GM19099 (cell line): ENCODE measurements around the gene CYSRT1.

ENCODE experiments used
- POLR2A ChIP-seq: IDR thresholded peaks from 3 replicates; pipeline ENCODE4 v1.6.1; 2011; ENCODE audit warnings: low read depth; ENCODE audit not compliant: insufficient read length; ENCODE audit errors: extremely low read depth

Gene CYSRT1

DNA sequence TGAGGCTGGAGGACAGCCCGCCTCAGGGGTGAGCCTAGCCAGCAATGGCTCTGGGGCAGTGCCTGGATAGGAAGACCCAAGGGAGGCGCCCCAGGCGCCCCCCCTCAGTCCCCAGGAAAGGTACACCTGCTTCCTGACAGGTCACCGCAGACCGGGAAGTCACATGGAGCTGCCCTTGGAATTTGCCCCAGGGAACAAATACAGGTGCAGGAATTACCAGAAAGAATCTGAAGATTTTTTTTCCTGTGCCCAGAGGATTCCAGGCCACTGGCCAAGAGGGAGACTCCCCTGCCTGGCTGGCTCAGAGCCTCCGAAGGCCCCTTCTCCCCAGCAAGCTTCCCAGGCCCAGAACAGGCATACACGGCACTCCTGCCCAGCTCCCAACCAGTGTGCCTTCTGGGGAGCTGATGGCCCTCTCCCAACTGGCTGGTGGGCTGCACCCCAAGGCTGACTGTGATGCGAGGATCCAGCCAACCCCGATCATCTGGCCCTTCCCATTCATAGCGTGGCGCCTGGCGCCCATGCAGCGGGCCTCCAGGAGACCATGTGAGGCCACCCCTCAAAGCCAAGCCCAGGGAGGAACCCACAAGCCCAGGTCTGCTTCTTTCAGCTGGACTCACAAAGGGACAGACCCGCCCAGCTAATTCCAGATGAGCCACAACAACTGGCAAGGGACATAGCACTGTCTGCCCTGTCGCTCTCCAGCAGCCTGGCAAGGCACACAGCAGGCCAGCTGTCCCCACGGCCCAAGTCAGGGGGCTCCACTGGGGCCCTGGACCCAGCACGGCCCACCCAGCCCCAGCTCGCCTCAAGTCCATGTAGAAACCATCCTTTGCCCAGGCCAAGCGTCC is 26.7 kb upstream of the CYSRT1 start:
- TF ChIP-seq POLR2A: no peak

DNA sequence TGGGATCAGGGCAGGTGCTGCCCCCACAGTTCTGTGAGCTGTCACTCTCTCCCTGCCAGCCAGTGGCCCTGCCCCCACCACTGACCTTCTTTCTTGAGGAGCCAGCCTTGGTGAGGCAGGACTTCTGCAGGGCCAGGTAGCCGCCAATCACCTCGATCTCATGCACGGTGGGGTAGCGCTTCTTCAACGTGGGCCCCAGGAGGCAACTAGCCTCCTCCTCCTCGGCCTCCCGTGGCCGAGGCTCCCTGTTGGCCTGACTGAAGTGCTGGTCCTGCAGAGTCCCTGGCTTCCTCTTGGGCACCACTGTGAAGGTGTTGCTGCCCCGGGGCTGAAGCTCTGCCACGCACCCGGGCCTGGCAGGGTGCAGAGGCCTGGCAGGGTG is 26.1 kb upstream of the CYSRT1 start:
- TF ChIP-seq POLR2A: no peak

DNA sequence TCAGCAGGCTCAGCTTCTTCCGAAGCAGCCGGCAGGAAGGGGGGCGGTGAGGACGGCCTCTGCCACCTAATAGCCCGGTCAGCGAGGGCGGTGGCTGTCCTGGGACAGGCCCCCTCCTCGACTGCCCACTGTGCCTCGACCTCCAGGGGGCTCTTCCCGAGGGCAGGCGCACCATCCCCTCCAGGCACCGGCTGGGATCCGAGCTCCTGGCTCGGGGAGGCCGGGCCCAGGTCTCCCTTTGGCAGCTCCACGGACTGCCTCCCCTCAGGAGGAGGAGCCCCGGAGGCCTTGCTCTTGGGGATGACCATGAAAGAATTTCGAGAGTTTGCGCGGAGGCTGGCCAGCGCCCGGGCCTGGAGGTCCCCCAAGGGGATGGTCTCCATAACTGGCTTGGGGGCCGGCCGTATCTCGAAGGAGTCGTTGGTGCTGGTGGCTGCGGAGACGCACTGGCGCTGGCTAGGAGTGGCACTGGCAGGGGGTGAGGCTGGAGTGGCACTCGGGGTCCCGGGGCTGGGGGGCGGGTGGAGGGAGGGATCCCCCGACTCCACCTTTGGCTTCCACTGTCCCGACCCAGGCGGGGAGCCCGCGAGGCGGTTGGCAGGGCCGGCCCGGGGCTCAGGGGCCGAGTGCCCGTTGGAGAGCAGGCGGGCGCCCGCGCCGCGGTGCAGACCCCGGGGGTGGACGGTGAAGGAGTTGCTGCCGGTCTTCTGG is 25.4 kb upstream of the CYSRT1 start:
- TF ChIP-seq POLR2A: no peak

DNA sequence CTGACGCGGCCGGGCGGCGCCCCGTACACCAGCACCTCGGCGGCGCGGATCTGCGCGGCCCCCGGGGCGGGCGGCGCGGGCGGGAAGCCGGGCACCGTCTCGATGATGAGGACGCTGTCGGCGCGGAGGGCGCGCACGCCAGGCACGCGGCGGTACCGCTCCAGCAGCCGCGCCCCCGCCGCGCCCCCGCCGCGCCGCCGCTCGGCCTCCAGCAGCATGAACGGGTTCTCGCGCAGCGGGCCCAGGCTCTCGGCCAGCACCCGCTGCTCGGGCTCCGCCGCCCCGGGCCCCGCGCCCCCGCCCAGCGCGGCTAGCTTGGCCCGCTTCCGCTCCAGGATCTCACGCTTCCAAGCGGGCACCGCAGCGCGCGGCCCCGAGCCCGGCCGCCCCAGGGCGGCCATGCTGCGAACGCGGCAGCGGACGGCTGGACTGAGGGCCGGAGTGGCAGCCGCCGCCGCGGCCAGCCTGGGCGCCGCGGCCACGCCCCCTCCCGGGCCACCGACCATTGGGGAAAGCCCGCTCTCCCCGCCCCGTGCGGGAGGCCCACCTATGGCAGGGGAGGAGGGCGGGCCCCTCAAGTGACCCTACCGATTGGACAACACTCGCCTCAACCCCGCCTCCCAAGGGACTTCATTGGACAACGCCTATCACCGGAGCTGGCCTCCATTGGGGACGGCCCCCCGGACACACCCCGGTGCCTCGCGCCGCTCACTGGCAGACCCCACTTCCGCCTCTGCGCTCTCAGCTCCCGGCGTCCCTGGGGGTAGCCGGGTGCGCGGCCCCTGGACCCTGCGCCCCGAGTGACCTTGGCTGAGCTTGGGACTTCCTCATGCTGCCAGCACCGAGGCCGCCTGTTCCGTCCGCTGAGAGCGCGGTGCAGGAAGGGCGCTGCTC is 24.4 kb upstream of the CYSRT1 start, which contains the start of gene TPRN:
Gene TPRN (minus strand): TSS at position 431 of the 894 bp plus-strand sequence. CDS start 30 bp downstream, at position 401.
- peak; percentile 94 for TF ChIP-seq POLR2A

DNA sequence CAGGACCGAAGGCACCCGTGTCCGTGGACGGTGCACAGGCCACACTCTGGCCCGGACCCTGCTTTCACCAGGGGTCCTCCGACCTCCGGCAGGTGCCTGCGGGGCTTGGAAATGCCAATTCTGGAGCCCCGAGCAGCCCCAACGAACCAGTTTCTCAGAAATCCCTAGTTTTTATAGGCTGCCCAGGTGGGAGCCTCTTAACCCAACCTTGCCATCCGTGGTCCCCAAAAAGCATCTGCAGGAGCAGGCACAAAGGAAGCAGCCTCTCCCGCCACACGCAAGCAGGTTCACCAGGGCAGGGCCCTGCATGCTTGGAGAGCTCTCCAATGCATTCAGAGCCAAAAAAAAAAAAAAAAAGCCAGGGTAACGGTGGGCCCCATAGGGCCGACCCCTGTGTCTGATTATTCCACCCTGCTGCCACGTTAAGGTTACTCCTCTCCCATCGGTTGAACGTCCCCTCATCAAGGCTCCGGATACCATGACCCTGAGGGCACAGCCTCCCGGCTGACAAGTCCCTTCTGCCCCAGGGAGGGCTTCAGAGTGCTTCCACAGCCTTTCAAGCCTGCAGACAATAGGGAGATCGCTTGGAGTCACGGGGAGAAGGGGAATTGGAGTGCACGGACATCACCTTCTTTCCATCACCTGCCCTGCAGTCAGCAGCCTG is 23.6 kb upstream of the CYSRT1 start:
- TF ChIP-seq POLR2A: no peak

DNA sequence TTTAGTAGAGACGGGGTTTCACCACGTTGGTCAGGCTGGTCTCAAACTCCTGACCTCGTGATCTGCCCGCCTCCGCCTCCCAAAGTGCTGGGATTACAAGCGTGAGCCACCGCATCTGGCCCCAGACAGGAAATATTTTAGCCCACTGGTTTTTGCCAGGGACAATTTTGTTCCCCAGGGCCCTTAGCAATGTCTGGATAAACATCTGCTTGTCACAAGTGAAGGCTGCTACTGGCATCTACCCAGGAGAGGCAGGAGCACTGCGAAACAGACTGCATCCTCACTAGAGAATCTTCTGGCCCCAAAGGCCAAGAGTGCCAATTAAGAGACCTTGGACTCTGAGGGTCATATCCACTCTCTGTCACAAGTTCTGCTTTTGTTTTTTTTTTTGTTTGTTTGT is 22.0 kb upstream of the CYSRT1 start:
- no peak for TF ChIP-seq POLR2A

DNA sequence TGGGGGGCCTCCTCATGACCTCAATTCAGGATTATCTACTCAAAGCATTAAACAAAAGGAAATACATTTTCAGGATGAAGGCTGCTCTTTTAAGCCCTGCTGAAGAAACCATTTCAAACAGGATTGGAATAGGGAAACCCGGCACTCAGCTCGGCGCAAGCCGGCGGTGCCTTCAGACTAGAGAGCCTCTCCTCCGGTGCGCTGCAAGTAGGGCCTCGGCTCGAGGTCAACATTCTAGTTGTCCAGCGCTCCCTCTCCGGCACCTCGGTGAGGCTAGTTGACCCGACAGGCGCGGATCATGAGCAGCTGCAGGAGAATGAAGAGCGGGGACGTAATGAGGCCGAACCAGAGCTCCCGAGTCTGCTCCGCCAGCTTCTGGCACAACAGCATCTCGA is 20.2 kb upstream of the CYSRT1 start:
- TF ChIP-seq POLR2A: no peak

DNA sequence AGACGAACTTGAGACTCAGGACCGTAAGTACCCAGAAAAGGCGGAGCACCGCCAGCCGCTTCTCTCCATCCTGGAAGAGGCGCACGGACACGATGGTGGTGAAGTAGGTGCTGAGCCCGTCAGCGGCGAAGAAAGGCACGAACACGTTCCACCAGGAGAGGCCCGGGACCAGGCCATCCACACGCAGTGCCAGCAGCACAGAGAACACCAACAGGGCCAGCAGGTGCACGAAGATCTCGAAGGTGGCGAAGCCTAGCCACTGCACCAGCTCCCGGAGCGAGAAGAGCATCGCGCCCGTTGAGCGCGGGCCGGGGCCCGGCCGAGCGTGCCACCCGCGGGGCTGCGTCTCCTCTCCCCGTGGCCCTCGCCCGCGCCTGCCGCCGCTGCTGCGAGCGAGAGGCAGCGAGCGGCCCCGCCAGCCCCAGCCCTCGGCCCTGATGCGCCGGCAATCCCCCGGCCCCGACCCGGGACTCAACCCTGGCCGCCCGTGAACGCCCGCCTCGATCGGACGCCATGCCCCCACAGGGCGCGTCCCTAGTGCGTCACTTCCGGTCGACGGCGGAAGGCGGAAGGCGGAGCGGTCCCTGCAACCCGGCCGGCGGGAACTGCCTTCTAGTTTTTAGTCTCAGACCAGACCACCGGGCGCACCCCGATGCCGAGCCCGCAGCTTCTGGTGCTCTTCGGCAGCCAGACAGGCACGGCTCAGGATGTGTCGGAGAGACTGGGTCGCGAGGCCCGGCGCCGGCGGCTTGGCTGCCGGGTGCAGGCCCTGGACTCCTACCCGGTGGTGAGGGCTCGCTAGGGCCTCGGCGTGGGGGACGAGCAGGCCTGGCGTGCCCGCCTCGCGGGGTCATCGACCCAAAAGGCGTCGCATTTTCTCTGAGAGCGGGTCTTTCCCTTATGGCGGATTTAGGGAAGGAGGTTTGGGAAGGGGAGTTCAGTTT is 19.6 kb upstream of the CYSRT1 start, which contains the start of the genes NDOR1 and TMEM203:
Gene NDOR1 (plus strand): TSS at position 575 of the 944 bp plus-strand sequence. CDS start 78 bp downstream, at position 653.
Gene TMEM203 (minus strand): TSS at position 523 of the 944 bp plus-strand sequence. CDS start 234 bp downstream, at position 289.
- peak; percentile 92 for TF ChIP-seq POLR2A

DNA sequence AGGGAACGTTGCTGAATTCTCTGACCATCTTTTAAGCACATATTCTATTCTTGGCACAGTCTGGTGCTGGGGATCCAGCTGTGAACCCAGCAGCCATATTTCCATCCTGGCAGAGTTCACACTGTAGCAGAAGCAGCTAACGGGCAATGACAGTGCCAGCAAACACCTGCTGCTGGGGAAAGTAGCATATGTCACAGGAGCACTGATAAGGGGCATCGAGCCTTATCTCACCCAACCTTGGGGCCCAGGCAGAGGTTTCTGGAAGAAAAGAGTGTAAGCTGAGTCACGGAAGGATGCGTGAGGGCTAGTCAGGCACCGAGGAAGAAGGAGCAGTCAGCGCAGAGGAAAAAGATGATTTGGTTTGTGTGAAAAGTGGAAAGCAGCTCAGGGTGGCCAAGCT is 18.4 kb upstream of the CYSRT1 start:
- TF ChIP-seq POLR2A: no peak

DNA sequence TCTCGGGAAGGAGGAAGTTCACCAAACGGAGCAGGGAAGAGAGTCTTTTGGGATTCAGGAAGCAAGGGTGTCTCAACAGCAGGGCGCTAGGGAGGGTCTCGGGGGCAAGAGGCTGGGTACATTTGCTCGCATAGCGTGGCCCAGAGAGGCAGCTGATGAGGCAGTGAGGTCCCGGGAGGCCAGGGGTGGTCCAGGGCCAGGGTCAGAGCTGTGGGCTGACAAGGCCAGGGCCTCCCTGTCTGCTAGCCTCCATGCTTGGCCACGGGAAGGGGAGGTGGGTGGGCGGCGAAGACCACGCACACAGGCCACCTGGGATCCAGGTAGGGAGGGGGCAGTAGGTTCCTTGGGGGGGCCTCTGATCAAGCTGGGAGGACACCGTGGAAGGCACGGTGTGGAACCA is 13.4 kb upstream of the CYSRT1 start:
- TF ChIP-seq POLR2A: no peak

DNA sequence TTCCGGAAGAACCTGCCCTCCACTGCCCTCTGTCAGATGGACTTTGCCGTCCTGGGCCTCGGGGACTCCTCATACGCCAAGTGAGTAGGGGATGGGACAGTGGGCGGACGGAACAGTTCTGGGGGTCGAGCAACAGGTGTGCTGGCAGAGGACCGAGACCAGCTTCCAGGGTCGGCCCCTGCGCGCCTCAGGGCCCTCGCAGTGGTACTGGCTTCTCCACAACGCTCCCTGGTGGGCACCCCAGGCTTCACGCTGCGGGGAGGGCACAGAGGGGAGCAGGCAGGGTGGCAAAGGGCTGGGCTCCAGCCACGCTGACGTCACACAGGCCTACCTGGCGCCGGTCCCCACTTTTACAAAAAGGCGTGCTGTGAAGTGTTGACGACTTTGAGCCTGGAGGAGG is 12.5 kb upstream of the CYSRT1 start:
- no peak for TF ChIP-seq POLR2A

DNA sequence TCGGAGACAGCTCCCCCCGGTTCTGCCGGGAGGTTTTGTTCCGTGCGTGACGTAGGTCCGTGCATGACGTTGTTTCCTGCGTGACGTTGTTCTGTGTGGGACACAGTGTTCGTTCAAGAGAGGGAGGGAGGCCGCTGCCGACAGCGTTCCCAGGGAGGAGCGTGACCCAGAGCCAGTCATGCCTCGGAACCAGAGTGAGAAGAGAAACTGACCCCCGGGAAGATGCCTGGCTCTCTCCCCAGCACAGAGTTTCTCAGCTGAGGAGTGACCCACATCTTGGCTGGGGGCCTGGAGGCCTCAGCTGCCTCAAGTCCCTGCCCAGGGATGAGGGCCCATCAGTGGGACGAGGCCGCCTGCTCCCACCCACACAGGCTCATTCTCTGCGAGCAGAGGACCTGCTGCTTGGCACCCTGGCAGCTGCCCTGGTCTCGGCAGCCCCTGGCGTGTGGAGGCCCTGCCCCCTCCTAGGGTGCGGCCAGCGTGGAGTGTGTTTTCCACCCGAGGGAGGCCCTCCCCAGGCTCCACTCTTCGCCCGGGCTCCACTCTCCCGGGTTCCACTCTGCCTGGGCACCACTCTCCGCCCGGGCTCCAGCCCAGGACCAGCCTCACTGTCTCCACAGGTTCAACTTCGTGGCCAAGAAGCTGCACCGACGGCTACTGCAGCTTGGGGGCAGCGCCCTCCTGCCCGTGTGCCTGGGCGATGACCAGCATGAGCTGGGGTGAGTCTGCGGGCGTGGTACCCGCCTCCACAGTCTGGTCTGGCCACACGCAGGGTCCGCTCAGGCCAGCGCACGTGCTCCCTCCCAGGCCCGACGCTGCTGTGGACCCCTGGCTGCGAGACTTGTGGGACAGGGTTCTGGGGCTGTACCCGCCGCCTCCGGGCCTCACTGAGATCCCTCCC is 11.6 kb upstream of the CYSRT1 start:
- TF ChIP-seq POLR2A: no peak
